GM23248 (cell line): Measurements from ENCODE around the gene ZNHIT3. TPM values are rescaled to one million over a fixed set of nuclear protein-coding genes. Genes with fewer than 3 reads are reported as not detected.

Experiments used
- DNase-seq: peaks from one replicate; pipeline ENCODE4 v3.0.0-alpha.2; 2015
- H2AFZ ChIP-seq: fragments of 200-600 bp; sonication (generic); 2 replicates; pipeline ENCODE4 v1.6.1; 2016; ENCODE audit warnings: antibody characterized with exemption
- H3F3A ChIP-seq: fragments of 200-600 bp; sonication (generic); 2 replicates; pipeline ENCODE4 v1.6.1; 2016; ENCODE audit warnings: mild to moderate bottlenecking, antibody characterized with exemption, mixed run types; ENCODE audit not compliant: insufficient read depth
- H3K27ac ChIP-seq: fragments of 200-600 bp; sonication (generic); 2 replicates; pipeline ENCODE4 v1.5.1; 2016; ENCODE audit warnings: mild to moderate bottlenecking
- H3K27me3 ChIP-seq: fragments of 200-600 bp; sonication (generic); replicated peaks from 2 replicates; pipeline ENCODE4 v1.6.1; 2016; ENCODE audit warnings: mild to moderate bottlenecking; ENCODE audit not compliant: insufficient read depth
- H3K36me3 ChIP-seq: fragments of 200-600 bp; sonication (generic); 2 replicates; pipeline ENCODE4 v1.6.1; 2016; ENCODE audit warnings: low read depth, mild to moderate bottlenecking
- H3K4me1 ChIP-seq: fragments of 200-600 bp; sonication (generic); 2 replicates; pipeline ENCODE4 v1.6.1; 2016; ENCODE audit warnings: mild to moderate bottlenecking; ENCODE audit not compliant: insufficient read depth
- H3K4me2 ChIP-seq: fragments of 200-600 bp; sonication (generic); one replicate; pipeline ENCODE4 v1.6.1; 2016; ENCODE audit warnings: mild to moderate bottlenecking; ENCODE audit not compliant: unreplicated experiment
- H3K4me3 ChIP-seq: fragments of 200-600 bp; sonication (generic); 2 replicates; pipeline ENCODE4 v1.5.1; 2016; ENCODE audit warnings: mild to moderate bottlenecking
- H3K79me2 ChIP-seq: fragments of 200-600 bp; sonication (generic); 2 replicates; pipeline ENCODE4 v1.6.1; 2016; ENCODE audit warnings: mild to moderate bottlenecking; ENCODE audit not compliant: insufficient read depth
- H3K9ac ChIP-seq: fragments of 200-600 bp; sonication (generic); 2 replicates; pipeline ENCODE4 v1.6.1; 2016; ENCODE audit warnings: mild to moderate bottlenecking
- H3K9me2 ChIP-seq: fragments of 200-600 bp; sonication (generic); 2 replicates; pipeline ENCODE4 v1.6.1; 2016; ENCODE audit warnings: mixed run types, mild to moderate bottlenecking, moderate library complexity; ENCODE audit not compliant: insufficient read depth
- H3K9me3 ChIP-seq: fragments of 200-600 bp; sonication (generic); one replicate; pipeline ENCODE4 v1.6.1; 2017; ENCODE audit warnings: low read depth
- H4K20me1 ChIP-seq: fragments of 200-600 bp; sonication (generic); 2 replicates; pipeline ENCODE4 v1.6.0; 2016; ENCODE audit not compliant: insufficient read depth
- EZH2 ChIP-seq: fragments of 200-600 bp; sonication (generic); IDR thresholded peaks from 2 replicates; pipeline ENCODE4 v1.6.1; 2018; ENCODE audit warnings: antibody characterized with exemption, mild to moderate bottlenecking; ENCODE audit not compliant: insufficient read depth, poor library complexity, severe bottlenecking
- EZH2phosphoT487 ChIP-seq: fragments of 200-600 bp; sonication (generic); IDR thresholded peaks from 2 replicates; pipeline ENCODE4 v1.6.1; 2018; ENCODE audit warnings: antibody characterized with exemption, moderate library complexity, mild to moderate bottlenecking, low read depth; ENCODE audit not compliant: insufficient read depth
- WGBS, 2 experiments: methylation state at CpG; one replicate each; pipeline ENCODE4 v1.1.6; 2015 to 2017; ENCODE audit warnings: low lambda C conversion rate in 2 of 2, low coverage in 1 of 2; ENCODE audit errors: missing lambda C conversion rate in 2 of 2; 5-methylcytosine and 5-hydroxymethylcytosine counted together
- in situ Hi-C: fragments of 300-500 bp; cut with MboI; formaldehyde crosslinking; loops from 2 replicates; pipeline ENCODE4 v1.15.0; 2020
- polyA plus RNA-seq: library from polyadenylated mRNA; unstranded; fragments of >200 nt; fragmentation: Nextera tagmentation; extraction: Ambion mirVana; gene quantifications from 2 replicates; pipeline ENCODE4 v1.2.1, GENCODE V29; 2016
- total RNA-seq: library from RNA; depleted of rRNA; stranded (reverse); fragments of >200 nt; shearing (Covaris generic); gene quantifications from 2 replicates; pipeline ENCODE4 v1.2.3, GENCODE V29; 2014

The ZNHIT3 gene
- total and polyA plus RNA-seq, 2 experiments from 2014 or later: 28.4 to 52.0 TPM

GRCh38 chr17:36463916-36464764, 22.3 kb upstream of the ZNHIT3 start:
- Histone ChIP-seq H2AFZ (no peak overlapping the region), H3K27ac (no peak overlapping the region), H3K4me3 (no peak overlapping the region), H3K4me1 (no peaks in the 10 kb centered on the region), H3K9me2 (no peaks in the 10 kb centered on the region), H4K20me1 (no peaks in the 10 kb centered on the region), H3K79me2 (no peaks in the 10 kb centered on the region), H3K9me3 (no peaks in the 10 kb centered on the region), H3F3A (no peaks in the 10 kb centered on the region), H3K27me3 (peaks cover 10% of the 10 kb centered on the region; the same call in 1 of the 2 replicates), H3K4me2 (no peak overlapping the region), H3K36me3 (no peaks in the 10 kb centered on the region), H3K9ac (no peak overlapping the region)
- in situ Hi-C loops: loop anchor here (25.0 kb wide), 1 partner anchor 502 kb away; no protein-coding TSS in a partner anchor
- no peak for TF ChIP-seq EZH2phosphoT487
- no peak for TF ChIP-seq EZH2
- 8 to 10% methylated on average over 48 to 52 of the region's 54 CpGs for WGBS, 2 experiments
- DNase-seq: peak; percentile 95

- no peak for DNase-seq
- no peak overlapping the region for H3K9ac ChIP-seq
- no peak overlapping the region for H2AFZ ChIP-seq
- H3K27ac ChIP-seq: no peak overlapping the region
- no peak for TF ChIP-seq EZH2phosphoT487
- no peak for TF ChIP-seq EZH2
- no peaks in the 10 kb centered on the region for H3K79me2 ChIP-seq
- in situ Hi-C loops: loop anchor here (25.0 kb wide), 1 partner anchor 502 kb away; no protein-coding TSS in a partner anchor
- H3K9me2 ChIP-seq: no peaks in the 10 kb centered on the region
- no peaks in the 10 kb centered on the region for H3K4me1 ChIP-seq
- peaks cover 10% of the 10 kb centered on the region; the same call in 1 of the 2 replicates for H3K27me3 ChIP-seq
- H3K36me3 ChIP-seq: no peaks in the 10 kb centered on the region
- H3K4me2 ChIP-seq: no peak overlapping the region
- H3K9me3 ChIP-seq: no peaks in the 10 kb centered on the region
- no peak overlapping the region for H3K4me3 ChIP-seq
- no peaks in the 10 kb centered on the region for H3F3A ChIP-seq
- WGBS, 2 experiments: 11% methylated on average over 21 of the region's 21 CpGs
- H4K20me1 ChIP-seq: no peaks in the 10 kb centered on the region
Measured at GRCh38 chr17:36464765-36465088, 21.8 kb upstream of the ZNHIT3 start.

GRCh38 chr17:36468903-36469635, 17.4 kb upstream of the ZNHIT3 start:
- Histone ChIP-seq H3K4me3 (no peak overlapping the region), H3K4me1 (no peaks in the 10 kb centered on the region), H3K9me2 (no peaks in the 10 kb centered on the region), H4K20me1 (no peaks in the 10 kb centered on the region), H2AFZ (no peak overlapping the region), H3K79me2 (no peaks in the 10 kb centered on the region), H3K27me3 (peaks cover 7% of the 10 kb centered on the region; the same call in 1 of the 2 replicates), H3K36me3 (no peaks in the 10 kb centered on the region), H3F3A (no peaks in the 10 kb centered on the region), H3K27ac (no peak overlapping the region), H3K9ac (no peak overlapping the region), H3K9me3 (no peaks in the 10 kb centered on the region), H3K4me2 (no peak overlapping the region)
- 44 to 47% methylated on average over 18 of the region's 18 CpGs for WGBS, 2 experiments
- in situ Hi-C loops: loop anchor here (25.0 kb wide), 1 partner anchor 507 kb away; no protein-coding TSS in a partner anchor
- no peak for DNase-seq
- TF ChIP-seq EZH2phosphoT487: no peak
- no peak for TF ChIP-seq EZH2

GRCh38 chr17:36469733-36470132, 16.7 kb upstream of the ZNHIT3 start:
- TF ChIP-seq EZH2phosphoT487 (no peak), EZH2 (no peak)
- Histone ChIP-seq H2AFZ (no peak overlapping the region), H3K9ac (no peak overlapping the region), H3F3A (no peaks in the 10 kb centered on the region), H3K9me2 (no peaks in the 10 kb centered on the region), H4K20me1 (no peaks in the 10 kb centered on the region), H3K27ac (no peak overlapping the region), H3K27me3 (peaks cover 7% of the 10 kb centered on the region; the same call in 1 of the 2 replicates), H3K4me3 (no peak overlapping the region), H3K4me2 (no peak overlapping the region), H3K4me1 (no peaks in the 10 kb centered on the region), H3K36me3 (no peaks in the 10 kb centered on the region), H3K9me3 (no peaks in the 10 kb centered on the region), H3K79me2 (no peaks in the 10 kb centered on the region)
- no peak for DNase-seq
- WGBS, 2 experiments: 24 to 33% methylated on average over 7 of the region's 7 CpGs
- in situ Hi-C loops: loop anchor here (25.0 kb wide), 1 partner anchor 507 kb away; no protein-coding TSS in a partner anchor
